ENCODE results near the gene DGKE.

DGKE gene

DNA sequence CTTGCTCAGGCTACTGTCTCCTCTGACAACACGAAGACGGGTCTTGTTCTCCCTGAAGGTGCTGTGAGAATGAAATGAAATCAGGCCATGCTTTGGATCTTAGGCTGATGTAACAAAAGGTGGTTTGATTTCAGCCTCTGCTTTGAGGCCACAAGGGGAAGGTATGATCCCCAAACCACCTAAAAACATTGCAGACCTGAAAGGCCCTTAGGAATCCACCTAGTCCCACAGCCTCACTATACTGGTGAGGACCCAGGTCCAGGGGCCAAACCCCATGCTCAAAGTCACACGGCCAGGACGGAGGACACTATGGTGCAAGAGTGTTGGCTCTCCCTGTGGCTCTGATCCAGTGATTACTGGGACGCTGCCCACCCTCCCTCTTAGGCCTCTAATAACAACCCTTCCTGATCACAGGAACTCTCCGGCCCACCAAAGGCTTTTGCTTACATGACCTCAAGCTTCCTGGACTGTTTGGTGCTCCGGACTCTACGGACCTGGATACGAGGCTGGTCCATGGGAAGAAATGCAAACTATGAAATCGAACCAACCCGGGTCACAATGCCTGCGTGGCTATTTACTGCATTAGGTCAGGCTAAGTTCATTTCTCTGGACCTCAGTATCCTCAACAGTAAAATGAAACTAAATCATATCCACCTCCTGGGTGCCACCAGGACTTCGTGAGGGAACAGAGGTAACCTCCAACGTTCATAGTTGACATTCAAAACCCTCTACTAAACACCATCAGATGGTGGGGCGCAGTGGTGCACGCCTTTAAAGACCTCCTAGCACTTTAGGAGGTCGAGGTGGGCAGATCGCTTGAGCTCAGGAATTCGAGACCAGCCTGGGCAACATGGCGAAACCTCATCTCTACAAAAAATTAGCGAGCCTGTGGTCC is 78.4 kb downstream of the DGKE start:
- no peak overlapping the region for H3K27ac ChIP-seq (replicated peaks; ENCODE audit: low read length)
- H3K9me3 ChIP-seq (replicated peaks in 1 of 2; ENCODE audit: control insufficient read depth in 2 of 2, insufficient read depth in 1 of 2, low read depth in 1 of 2, low read length in 2 of 2), result peaks cover under 1 to 3% of the 10 kb centered on the region in 2 donors
- no peak overlapping the region for H4K8ac ChIP-seq (ENCODE audit: low read depth, low read length)
- H2BK120ac ChIP-seq (ENCODE audit: low read depth, low read length), result no peak overlapping the region
- peaks cover 0 to 11% of the 10 kb centered on the region in 2 donors for H3K36me3 ChIP-seq (replicated peaks in 1 of 2; ENCODE audit: control insufficient read depth in 2 of 2, insufficient read depth in 2 of 2, low read length in 2 of 2)
- no peak overlapping the region for H3K23ac ChIP-seq (ENCODE audit: low read depth, low read length, poor library complexity)
- no peak overlapping the region for H3K4me3 ChIP-seq (ENCODE audit: low read length in 2 of 2)
- peak overlapping the region; percentile 87 for H3K4me2 ChIP-seq (ENCODE audit: insufficient read depth, low read length, poor library complexity, severe bottlenecking)
- H2BK12ac ChIP-seq (ENCODE audit: low read length), result no peak overlapping the region
- no peak overlapping the region for H3K4ac ChIP-seq (ENCODE audit: low read length)
- no peak overlapping the region for H2BK15ac ChIP-seq (ENCODE audit: low read length)
- no peak overlapping the region for H3K18ac ChIP-seq (ENCODE audit: low read length)
- no CpG with 5 or more reads among the region's 21 CpGs for WGBS, 2 donors (ENCODE audit: extremely low coverage in 2 of 2, insufficient read length in 2 of 2, insufficient replicate concordance in 1 of 2)
- no peak overlapping the region for H3K14ac ChIP-seq (ENCODE audit: low read length)
- H3K9ac ChIP-seq (ENCODE audit: low read depth, low read length, poor library complexity), result no peak overlapping the region
- peak overlapping the region; percentile 91 for H2AK5ac ChIP-seq (ENCODE audit: low read depth, low read length)
- no peak for DNase-seq (ENCODE audit: low spot score)
- peaks cover 0 to 11% (median 0%) of the 10 kb centered on the region in 3 experiments for H3K27me3 ChIP-seq (ENCODE audit: control insufficient read depth in 3 of 3, insufficient read depth in 3 of 3, low read depth in 1 of 3, low read length in 3 of 3)
- H2AFZ ChIP-seq (ENCODE audit: low read length), result peak overlapping the region; percentile 99
- H4K91ac ChIP-seq (ENCODE audit: low read depth, low read length, poor library complexity), result no peak overlapping the region
- no peak overlapping the region for H2BK5ac ChIP-seq (ENCODE audit: low read length)
- H3K79me1 ChIP-seq (ENCODE audit: low read depth, low read length), result no peaks in the 10 kb centered on the region
- peaks cover 5% of the 10 kb centered on the region in 2 donors for H3K4me1 ChIP-seq (ENCODE audit: control insufficient read depth in 2 of 2, insufficient read depth in 1 of 2, low read depth in 1 of 2, low read length in 2 of 2)

DNA sequence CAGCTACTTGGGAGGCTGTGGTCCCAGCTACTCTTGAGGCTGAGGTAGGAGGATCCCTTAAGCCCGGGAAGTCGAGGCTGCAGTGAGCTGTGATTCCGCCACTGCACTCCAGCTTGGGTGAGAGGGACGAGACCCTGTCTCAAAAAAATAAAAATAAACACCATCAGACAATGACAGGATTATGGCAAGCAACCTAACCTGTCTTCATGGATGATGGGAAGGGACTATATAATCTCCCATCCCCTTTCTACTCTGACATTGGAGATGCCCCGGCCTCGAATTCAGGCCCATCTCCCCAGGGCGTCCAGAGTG is 79.0 kb downstream of the DGKE start:
- Histone ChIP-seq H3K4ac (ENCODE audit: low read length) (peak overlapping the region; percentile 91), H3K36me3 (replicated peaks in 1 of 2; ENCODE audit: control insufficient read depth in 2 of 2, insufficient read depth in 2 of 2, low read length in 2 of 2) (peaks cover 0 to 7% of the 10 kb centered on the region in 2 donors), H3K4me2 (ENCODE audit: insufficient read depth, low read length, poor library complexity, severe bottlenecking) (peak overlapping the region; percentile 87), H4K91ac (ENCODE audit: low read depth, low read length, poor library complexity) (no peak overlapping the region), H3K4me1 (ENCODE audit: control insufficient read depth in 2 of 2, insufficient read depth in 1 of 2, low read depth in 1 of 2, low read length in 2 of 2) (peaks cover 5% of the 10 kb centered on the region in 2 donors), H3K14ac (ENCODE audit: low read length) (peak overlapping the region; percentile 94), H2BK12ac (ENCODE audit: low read length) (no peak overlapping the region), H2BK120ac (ENCODE audit: low read depth, low read length) (no peak overlapping the region), H4K8ac (ENCODE audit: low read depth, low read length) (peak overlapping the region; percentile 54), H3K9me3 (replicated peaks in 1 of 2; ENCODE audit: control insufficient read depth in 2 of 2, insufficient read depth in 1 of 2, low read depth in 1 of 2, low read length in 2 of 2) (peaks cover 0 to 3% of the 10 kb centered on the region in 2 donors), H2AFZ (ENCODE audit: low read length) (peak overlapping the region; percentile 99), H2AK5ac (ENCODE audit: low read depth, low read length) (peak overlapping the region; percentile 91), H3K79me1 (ENCODE audit: low read depth, low read length) (no peaks in the 10 kb centered on the region), H2BK5ac (ENCODE audit: low read length) (no peak overlapping the region), H3K27me3 (ENCODE audit: control insufficient read depth in 3 of 3, insufficient read depth in 3 of 3, low read depth in 1 of 3, low read length in 3 of 3) (peaks cover 0 to 11% (median 0%) of the 10 kb centered on the region in 3 experiments), H2BK15ac (ENCODE audit: low read length) (peak overlapping the region; percentile 82), H3K27ac (replicated peaks; ENCODE audit: low read length) (no peak overlapping the region), H3K18ac (ENCODE audit: low read length) (peak overlapping the region; percentile 88), H3K9ac (ENCODE audit: low read depth, low read length, poor library complexity) (peak overlapping the region; percentile 95), H3K23ac (ENCODE audit: low read depth, low read length, poor library complexity) (peak overlapping the region; percentile 83), H3K4me3 (ENCODE audit: low read length in 2 of 2) (peak overlapping the region in 1 of 2 donors; percentile 90)
- no peak for DNase-seq (ENCODE audit: low spot score)
- no CpG with 5 or more reads among the region's 7 CpGs for WGBS, 2 donors (ENCODE audit: extremely low coverage in 2 of 2, insufficient read length in 2 of 2, insufficient replicate concordance in 1 of 2)

DNA sequence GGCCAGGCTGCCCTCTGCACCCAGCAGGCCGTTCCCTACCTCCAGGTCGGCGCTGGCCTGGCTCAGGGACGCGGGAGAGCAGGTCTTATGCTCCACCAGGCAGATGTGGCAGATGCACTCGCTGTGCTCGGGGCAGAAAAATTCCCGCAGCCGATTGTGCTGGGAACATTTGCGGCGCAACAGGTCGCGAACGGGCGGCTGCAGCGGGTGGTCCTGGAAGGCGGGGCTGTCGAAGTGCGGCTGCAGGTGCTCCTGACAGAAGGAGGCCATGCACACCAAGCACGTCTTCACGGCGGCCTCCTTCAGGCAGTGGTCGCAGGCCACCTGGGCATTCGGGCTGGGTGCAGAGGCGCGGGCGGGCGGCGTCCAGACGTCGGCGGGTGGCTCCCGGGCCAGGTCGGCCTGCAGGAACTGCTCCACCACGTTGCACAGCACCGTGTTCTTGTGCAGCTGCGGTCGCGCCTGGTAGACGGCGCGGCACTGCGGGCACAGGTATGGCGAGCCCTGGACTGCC is 79.5 kb downstream of the DGKE start:
- no peak overlapping the region for H2BK5ac ChIP-seq (ENCODE audit: low read length)
- H3K4me1 ChIP-seq (ENCODE audit: control insufficient read depth in 2 of 2, insufficient read depth in 1 of 2, low read depth in 1 of 2, low read length in 2 of 2), result peaks cover 5% of the 10 kb centered on the region in 2 donors
- H3K4me3 ChIP-seq (ENCODE audit: low read length in 2 of 2), result peak overlapping the region; percentile 58 to 90
- peak overlapping the region; percentile 87 for H3K4me2 ChIP-seq (ENCODE audit: insufficient read depth, low read length, poor library complexity, severe bottlenecking)
- WGBS, 2 donors (ENCODE audit: extremely low coverage in 2 of 2, insufficient read length in 2 of 2, insufficient replicate concordance in 1 of 2), result no CpG with 5 or more reads among the region's 44 CpGs
- no peak overlapping the region for H2BK120ac ChIP-seq (ENCODE audit: low read depth, low read length)
- peak overlapping the region; percentile 82 for H2BK15ac ChIP-seq (ENCODE audit: low read length)
- H4K8ac ChIP-seq (ENCODE audit: low read depth, low read length), result peak overlapping the region; percentile 54
- DNase-seq (ENCODE audit: low spot score), result peak; percentile 17
- no peak overlapping the region for H3K27ac ChIP-seq (replicated peaks; ENCODE audit: low read length)
- H3K27me3 ChIP-seq (ENCODE audit: control insufficient read depth in 3 of 3, insufficient read depth in 3 of 3, low read depth in 1 of 3, low read length in 3 of 3), result peaks cover 0 to 11% (median 0%) of the 10 kb centered on the region in 3 experiments
- H3K79me1 ChIP-seq (ENCODE audit: low read depth, low read length), result no peaks in the 10 kb centered on the region
- H4K91ac ChIP-seq (ENCODE audit: low read depth, low read length, poor library complexity), result peak overlapping the region; percentile 41
- peak overlapping the region; percentile 94 for H3K14ac ChIP-seq (ENCODE audit: low read length)
- peaks cover 0 to 3% of the 10 kb centered on the region in 2 donors for H3K9me3 ChIP-seq (replicated peaks in 1 of 2; ENCODE audit: control insufficient read depth in 2 of 2, insufficient read depth in 1 of 2, low read depth in 1 of 2, low read length in 2 of 2)
- H3K23ac ChIP-seq (ENCODE audit: low read depth, low read length, poor library complexity), result peak overlapping the region; percentile 83
- H3K36me3 ChIP-seq (replicated peaks in 1 of 2; ENCODE audit: control insufficient read depth in 2 of 2, insufficient read depth in 2 of 2, low read length in 2 of 2), result peaks cover 0 to 3% of the 10 kb centered on the region in 2 donors
- H2BK12ac ChIP-seq (ENCODE audit: low read length), result no peak overlapping the region
- peak overlapping the region; percentile 95 for H3K9ac ChIP-seq (ENCODE audit: low read depth, low read length, poor library complexity)
- peak overlapping the region; percentile 91 for H3K4ac ChIP-seq (ENCODE audit: low read length)
- H3K18ac ChIP-seq (ENCODE audit: low read length), result peak overlapping the region; percentile 88
- H2AK5ac ChIP-seq (ENCODE audit: low read depth, low read length), result peak overlapping the region; percentile 91
- H2AFZ ChIP-seq (ENCODE audit: low read length), result peak overlapping the region; percentile 99

All from neuronal stem cell (in vitro differentiated cells).